ENCODE results near the gene CLDN5.

The CLDN5 gene

GRCh38 chr22:19522190-19522880, 1.9 kb downstream of the CLDN5 start:
- no peak for DNase-seq (ENCODE audit: low read depth in 2 of 2)

GRCh38 chr22:19520566-19521305, 3.5 kb downstream of the CLDN5 start:
- DNase-seq (ENCODE audit: low read depth in 2 of 2): no peak

GRCh38 chr22:19520007-19520406, 4.2 kb downstream of the CLDN5 start:
- DNase-seq (ENCODE audit: low read depth in 2 of 2): no peak

GRCh38 chr22:19519041-19519926, 4.9 kb downstream of the CLDN5 start:
- no peak for DNase-seq (ENCODE audit: low read depth in 2 of 2)

- DNase-seq (ENCODE audit: low read depth in 2 of 2): no peak
Measured at GRCh38 chr22:19518635-19519034, 5.6 kb downstream of the CLDN5 start.

GRCh38 chr22:19517919-19518611, 6.1 kb downstream of the CLDN5 start:
- no peak for DNase-seq (ENCODE audit: low read depth in 2 of 2)

GRCh38 chr22:19517171-19517500, 7.1 kb downstream of the CLDN5 start:
- DNase-seq (ENCODE audit: low read depth in 2 of 2): no peak

- no peak for DNase-seq (ENCODE audit: low read depth in 2 of 2)
Measured at GRCh38 chr22:19516378-19517170, 7.6 kb downstream of the CLDN5 start.

GRCh38 chr22:19515654-19516377, 8.4 kb downstream of the CLDN5 start:
- DNase-seq (ENCODE audit: low read depth in 2 of 2): no peak

GRCh38 chr22:19514831-19515565, 9.2 kb downstream of the CLDN5 start:
- no peak for DNase-seq (ENCODE audit: low read depth in 2 of 2)

GRCh38 chr22:19513823-19514222, 10.4 kb downstream of the CLDN5 start:
- DNase-seq (ENCODE audit: low read depth in 2 of 2): no peak

- no peak for DNase-seq (ENCODE audit: low read depth in 2 of 2)
Measured at GRCh38 chr22:19510919-19511341, 13.3 kb downstream of the CLDN5 start.

- DNase-seq (ENCODE audit: low read depth in 2 of 2): no peak
Measured at GRCh38 chr22:19509923-19510322, 14.3 kb downstream of the CLDN5 start.

- no peak for DNase-seq (ENCODE audit: low read depth in 2 of 2)
Measured at GRCh38 chr22:19509191-19509590, 15.0 kb downstream of the CLDN5 start.

GRCh38 chr22:19508024-19508776, 16.0 kb downstream of the CLDN5 start:
- DNase-seq (ENCODE audit: low read depth in 2 of 2): no peak

GRCh38 chr22:19507534-19507861, 16.7 kb downstream of the CLDN5 start:
- no peak for DNase-seq (ENCODE audit: low read depth in 2 of 2)

GRCh38 chr22:19506212-19506611, 18.0 kb downstream of the CLDN5 start:
- no peak for DNase-seq (ENCODE audit: low read depth in 2 of 2)

- no peak for DNase-seq (ENCODE audit: low read depth in 2 of 2)
Measured at GRCh38 chr22:19505735-19506126, 18.5 kb downstream of the CLDN5 start.
